Inflammatory macrophage treated with lipopolysaccharide for 4 hours (primary cell): ENCODE data around the gene L3MBTL4.

ENCODE experiments used
- DNase-seq: peaks from one replicate; pipeline ENCODE4 v3.0.0-alpha.2; 2020

Gene L3MBTL4

DNA sequence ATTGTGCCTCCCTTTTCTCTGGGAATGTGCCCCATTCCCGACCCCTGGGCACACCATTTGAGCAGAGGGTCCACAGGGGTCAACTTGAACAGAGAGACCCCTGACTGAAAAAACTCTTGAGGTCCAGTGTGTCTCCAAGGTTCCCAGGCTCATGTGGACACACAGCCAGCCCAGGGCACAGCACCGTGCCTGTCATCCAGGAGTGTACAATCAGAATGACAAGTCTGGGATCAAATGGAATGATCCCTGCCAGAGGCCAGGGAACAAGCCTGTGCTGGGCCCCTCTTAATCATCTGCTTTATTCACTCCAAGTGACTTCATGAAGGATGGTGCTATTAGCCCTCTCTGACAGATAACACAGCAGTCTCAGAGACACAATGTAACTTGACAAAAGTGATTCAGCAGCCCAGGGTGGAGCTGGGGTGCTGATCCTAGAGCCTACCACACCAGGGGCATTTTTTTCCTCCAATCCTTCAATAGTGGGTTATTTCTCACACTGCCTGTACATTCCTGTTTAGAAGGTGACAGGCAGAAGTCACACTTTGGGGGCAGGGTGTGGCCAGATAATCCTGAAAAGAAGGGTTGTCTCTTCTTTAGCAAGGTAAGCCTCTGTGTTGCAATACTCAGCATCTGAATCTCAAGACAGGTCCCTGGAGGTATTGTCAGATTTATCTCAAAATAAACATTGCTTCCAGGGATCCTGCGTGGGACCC, 435.4 kb downstream of the L3MBTL4 start:
- no peak for DNase-seq

DNA sequence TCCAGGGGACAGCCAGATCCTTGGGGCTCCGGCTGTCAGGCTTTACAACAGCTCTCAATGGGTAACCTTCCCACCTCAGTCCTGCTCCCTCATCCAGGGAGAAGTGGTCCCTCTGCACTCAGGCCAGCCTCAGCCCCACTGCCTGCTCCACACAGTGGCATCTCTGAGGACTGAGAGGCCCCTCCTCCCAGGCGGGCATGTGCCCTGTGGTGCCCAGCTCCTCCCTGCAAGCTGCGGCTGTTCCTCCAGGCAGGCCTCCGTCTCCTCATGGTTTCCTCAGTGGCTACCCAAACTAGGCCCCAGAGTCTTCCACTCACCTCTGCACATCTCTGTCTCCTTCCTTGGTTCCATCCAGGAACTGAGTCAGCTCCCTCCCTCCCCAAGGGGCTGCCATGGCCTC, 437.7 kb downstream of the L3MBTL4 start:
- no peak for DNase-seq

DNA sequence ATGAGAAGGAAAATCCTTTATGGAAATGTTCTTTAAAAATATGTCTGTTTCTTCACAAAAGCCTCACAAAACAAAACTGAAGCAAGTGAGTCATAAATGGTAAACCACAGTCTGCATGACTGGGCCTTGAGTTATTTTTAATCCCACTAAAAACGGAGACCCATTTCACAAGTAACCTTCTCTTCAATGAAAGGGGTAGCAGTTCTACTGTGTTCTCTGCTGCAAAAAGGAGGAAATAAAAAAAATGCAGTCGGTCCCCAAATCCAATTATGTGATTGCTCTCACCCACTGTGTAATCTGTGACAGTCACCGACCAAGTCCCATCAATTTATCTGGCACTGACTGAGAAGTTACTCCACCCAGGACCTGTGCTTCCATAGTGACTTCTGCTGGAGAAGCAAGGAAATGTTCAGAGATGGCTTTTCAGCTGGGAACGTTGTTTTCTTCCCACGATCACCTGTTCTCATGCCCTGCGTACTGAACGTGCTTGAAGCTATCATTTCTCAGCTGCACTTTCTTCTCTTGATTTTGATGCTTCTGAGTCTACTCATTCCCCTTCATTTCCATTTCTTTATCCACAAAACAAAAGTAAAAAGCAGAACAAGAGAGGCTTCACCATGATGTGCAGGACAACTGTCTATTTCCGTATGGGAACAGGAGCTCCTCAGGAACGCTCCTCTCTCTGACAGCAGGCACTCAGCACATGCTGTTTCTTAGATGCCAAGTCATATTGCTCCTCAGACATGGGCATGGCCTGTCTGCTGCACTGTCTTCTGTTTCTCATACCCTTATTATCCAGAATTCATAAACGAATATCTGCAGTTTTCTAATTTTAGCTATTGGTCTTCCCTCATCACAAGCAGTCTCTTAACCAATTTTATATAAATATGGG, 439.4 kb downstream of the L3MBTL4 start:
- peak; percentile 73 for DNase-seq

DNA sequence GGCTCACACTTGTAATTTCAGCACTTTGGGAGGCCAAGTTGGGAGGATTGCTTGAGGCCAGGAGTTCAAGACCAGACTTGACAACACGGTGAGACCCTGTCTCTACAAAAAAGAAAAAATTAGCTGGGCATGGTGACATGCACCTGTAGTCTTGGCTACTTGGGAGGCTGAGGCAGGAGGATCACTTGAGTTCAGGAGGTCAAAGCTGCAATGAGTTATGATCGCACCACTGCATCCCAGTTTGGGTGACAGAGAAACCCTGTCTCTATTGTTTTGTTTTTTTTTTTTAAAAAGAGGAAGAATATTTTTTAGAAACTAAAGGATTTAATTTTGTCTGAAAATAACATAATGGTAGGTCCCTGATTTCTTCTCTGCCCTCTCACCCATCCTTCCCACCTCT, 440.0 kb downstream of the L3MBTL4 start:
- DNase-seq: no peak

GRCh38 chr18:5973099-5973498, 441.6 kb downstream of the L3MBTL4 start:
- DNase-seq: peak; percentile 6

DNA sequence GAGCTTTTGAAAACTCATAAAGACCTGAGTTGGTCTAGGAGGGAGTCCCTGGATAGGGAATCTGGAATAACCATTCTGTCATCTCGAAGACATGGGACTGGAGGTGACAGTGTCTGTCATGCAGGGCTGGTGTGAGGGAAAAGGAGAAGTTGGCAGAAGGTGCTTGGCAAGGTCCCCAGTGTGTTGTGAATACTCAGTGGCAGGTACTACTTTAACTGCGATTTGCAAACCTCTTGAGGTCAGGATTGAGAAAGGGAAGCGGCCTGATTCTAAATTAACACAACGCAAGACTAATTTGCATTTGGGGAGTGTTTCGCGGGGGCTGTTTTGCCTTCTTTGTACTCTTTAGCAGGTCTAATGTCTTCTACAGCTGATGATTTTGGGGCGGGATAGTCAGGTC, 442.4 kb downstream of the L3MBTL4 start:
- no peak for DNase-seq

- DNase-seq: no peak
Observed at GRCh38 chr18:5969989-5970403, 444.7 kb downstream of the L3MBTL4 start.

DNA sequence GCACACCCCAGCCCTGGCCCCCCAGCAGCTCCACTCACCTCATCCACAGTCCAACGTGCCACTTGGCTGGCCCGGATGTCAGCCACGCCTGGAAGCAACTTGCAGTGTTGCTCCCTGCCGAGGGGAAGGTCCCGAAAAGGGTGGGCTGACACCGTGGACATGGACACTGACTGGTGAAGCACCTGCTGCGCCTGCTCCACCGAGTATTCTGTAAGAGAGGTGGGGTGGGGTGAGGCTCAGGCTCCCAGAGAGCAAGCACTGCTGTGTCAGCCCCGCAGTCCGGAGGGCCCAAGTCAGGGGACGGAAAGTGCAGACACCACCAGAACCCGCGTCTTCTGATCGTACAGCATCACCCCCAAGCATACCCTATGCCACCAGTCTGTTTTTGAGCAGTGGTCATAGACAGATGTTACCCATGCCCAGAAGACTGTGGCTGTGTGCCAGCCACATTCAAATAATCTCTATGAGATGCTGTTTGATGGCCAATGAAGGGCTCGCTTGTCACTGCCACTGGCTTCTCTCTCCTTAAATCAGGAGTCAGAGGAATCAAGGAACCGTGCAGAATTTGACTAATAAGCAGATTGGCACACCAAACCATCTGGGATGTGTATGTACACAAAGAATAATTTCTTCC, 445.2 kb downstream of the L3MBTL4 start:
- DNase-seq: no peak

GRCh38 chr18:5967666-5968065, 447.0 kb downstream of the L3MBTL4 start:
- DNase-seq: no peak

DNA sequence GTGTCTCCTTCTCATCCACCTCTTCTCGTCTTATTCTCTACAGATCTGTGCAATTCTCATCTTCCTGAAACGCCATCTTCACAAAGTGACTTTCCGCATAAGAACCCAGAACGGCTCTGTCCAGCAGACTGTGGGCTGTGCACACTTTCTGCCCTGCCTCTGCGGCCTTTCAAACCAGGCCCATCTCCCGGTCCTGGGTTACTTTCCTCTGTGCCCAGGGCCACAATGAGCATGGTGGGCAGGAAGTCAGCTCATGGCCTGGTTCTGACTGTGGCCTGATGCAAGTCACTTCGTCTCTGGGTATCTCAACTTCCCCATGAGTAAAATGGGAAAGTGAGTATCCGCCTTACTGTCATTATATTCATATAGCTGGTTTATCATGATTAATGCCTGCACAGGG, 447.7 kb downstream of the L3MBTL4 start:
- no peak for DNase-seq

- DNase-seq: no peak
Observed at GRCh38 chr18:5966514-5966913, 448.2 kb downstream of the L3MBTL4 start.

- no peak for DNase-seq
Observed at GRCh38 chr18:5964996-5965395, 449.7 kb downstream of the L3MBTL4 start.

DNA sequence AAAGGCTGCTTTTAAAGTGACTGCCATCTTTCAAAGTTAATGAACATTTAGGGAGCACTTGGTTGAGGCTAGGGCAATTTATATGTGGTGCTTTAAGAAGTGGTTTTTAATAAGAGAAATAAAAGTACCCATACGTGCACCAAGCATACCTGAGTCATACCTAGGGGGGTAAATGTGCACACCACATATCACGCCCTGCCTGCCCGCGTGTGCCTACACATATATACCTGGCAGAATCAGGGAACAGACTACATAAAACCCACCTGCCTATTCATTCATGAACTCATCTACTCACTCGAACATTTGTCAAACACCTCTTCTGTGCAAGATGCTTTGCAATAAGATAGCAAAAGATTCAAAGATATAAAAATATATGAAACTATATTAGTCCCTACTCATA, 450.1 kb downstream of the L3MBTL4 start:
- DNase-seq: no peak

DNA sequence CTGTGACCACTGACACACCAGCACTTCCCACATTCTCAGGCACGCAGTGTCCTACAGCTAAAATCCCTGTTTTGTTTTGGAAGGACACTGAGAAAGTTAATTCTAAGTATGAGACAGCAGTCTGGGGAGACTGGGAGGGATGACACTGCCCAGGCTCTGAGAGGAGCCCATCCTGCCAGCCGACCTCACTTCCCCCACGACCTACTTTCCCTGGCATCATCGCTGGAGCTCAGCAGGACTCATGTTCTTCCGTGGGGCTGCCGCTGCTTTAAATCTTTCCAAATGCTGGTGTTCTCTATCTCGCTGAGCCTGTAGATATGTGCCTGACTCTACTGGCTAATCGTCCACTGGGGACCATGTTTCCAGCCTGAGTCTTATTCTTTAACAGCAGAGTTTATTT, 450.6 kb downstream of the L3MBTL4 start:
- no peak for DNase-seq

- no peak for DNase-seq
Observed at GRCh38 chr18:5963267-5963666, 451.4 kb downstream of the L3MBTL4 start.

GRCh38 chr18:5962362-5962761, 452.3 kb downstream of the L3MBTL4 start:
- DNase-seq: no peak

- DNase-seq: no peak
Observed at GRCh38 chr18:5961828-5962150, 452.9 kb downstream of the L3MBTL4 start.

- no peak for DNase-seq
Observed at GRCh38 chr18:5961097-5961827, 453.4 kb downstream of the L3MBTL4 start.

- DNase-seq: no peak
Observed at GRCh38 chr18:5958822-5959221, 455.9 kb downstream of the L3MBTL4 start.

DNA sequence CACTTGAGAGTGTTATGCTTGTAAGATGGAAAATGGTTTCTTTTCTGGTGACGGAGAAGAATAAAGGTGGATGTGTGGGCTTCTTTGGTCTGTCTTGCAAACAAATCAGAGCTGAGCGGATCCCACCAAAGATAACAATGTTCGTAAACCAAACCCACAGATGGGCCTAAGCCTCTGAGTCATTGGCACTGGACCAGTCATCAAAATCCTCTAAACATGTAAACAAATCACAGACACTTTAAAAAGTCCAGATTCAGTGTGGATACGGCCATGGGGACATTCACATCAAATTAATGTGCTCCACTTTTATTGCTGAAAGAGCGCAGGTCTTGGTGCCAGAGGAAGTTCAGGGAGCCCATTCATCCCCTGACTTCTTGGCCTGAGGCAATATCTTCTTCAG, 458.9 kb downstream of the L3MBTL4 start:
- DNase-seq: no peak

DNA sequence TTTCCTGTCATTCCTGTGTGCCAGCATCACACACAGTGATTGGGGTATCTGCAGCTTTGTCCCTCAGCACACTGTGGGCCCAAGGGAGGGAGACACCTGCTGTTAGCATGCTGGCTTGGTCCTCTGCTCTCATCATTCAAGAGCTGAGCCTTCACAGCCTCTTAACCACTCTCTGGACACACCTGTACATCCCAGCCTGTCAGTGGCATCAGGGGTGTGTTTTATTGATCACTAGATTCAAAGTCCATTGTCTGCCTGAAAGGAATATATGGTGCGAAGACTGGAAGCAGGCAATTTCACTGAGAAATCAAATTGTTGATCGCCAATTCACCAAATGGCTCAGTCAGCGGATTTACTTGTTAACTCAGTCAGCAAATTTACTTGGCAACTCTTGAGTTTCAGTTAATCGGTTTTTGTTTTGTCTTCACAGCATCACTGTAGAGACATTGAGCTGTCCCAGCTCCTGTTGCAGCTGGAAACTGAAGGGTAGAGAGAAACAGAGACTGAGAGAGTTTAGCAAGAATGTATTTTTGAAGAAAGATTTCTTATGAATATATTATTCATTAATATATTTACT, 463.1 kb downstream of the L3MBTL4 start:
- no peak for DNase-seq

DNA sequence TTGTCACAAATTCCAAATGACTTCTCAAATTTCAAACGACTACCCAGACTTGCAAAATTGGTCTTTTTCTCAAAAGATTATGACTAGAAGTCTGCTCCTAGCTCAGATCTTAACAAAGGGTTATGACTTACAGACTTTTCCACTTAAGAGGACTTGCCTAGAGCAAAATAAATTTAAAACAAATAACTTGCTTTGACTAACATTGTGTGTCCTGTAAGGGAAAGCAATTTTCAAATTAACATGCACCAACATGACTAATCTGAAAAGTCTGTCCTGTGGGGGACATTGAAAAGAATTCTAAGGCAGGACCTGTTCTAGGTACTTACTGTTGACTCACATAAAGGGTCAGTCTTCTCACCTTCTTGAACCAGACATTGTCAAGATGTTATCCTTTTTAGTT, 465.9 kb downstream of the L3MBTL4 start:
- DNase-seq: no peak

DNA sequence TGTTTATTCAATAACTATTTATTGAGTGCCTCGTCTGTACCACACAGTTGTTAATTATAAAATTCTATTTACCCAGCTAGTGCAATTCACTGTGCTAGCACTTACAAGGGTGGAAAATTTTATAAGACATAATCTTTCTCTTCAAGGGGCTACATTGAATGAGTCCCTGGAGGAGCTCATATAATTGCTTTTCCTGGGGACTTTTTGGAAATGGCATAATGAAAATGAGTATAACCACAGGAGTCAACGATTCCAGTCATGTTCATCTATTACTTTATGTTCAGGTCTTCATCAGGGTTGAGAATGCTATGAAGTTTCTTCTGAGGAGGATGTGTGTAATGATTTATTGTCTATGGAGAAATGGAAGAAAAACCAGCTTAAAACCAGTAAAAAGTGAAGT, 466.5 kb downstream of the L3MBTL4 start:
- no peak for DNase-seq
